ENCODE data around the gene SDC3.

Gene SDC3

GRCh38 chr1:30904191-30904961 is 4.2 kb downstream of the SDC3 start:
- DNase-seq (ENCODE audit: low spot score): no peak

GRCh38 chr1:30903343-30904034 is 5.1 kb downstream of the SDC3 start:
- DNase-seq (ENCODE audit: low spot score): no peak

GRCh38 chr1:30902593-30903290 is 5.8 kb downstream of the SDC3 start:
- no peak for DNase-seq (ENCODE audit: low spot score)

DNA sequence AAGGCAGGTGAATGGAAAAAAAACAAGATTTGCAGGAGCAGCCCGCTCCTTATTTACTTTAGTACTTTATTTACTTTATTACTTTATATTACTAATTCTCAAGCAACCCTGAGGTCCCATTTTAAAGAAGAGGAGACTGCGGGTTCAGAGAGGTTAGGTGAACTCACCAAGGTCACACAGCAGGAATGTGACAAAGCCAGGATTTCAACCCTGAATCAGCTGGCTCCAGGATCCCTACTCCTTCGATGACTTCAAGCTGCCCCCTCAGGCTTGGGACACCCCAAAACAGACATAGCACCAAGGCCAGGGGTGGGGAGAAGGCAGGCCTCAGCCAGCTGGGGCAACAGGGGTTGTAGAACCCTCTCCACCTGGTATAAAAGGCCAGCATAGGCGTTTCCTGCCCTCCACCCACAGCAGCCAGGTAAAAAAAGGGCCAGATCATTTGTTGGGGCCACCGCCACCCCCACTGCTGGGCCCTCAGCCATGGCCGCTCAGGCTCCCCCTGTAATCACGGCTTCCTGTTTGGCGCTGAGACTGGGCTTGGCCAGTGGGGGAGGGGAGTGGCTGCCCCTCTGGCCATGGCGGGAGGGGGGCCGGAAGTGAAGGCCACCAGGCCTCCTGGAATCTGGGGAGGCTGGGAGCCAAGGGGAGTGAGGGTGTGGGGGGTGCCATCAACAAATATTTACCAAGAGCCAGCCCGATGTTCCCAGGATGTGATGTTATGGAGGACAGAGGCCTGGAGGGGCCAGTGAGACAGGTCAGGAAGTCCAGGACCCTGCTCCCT is 6.6 kb downstream of the SDC3 start:
- no peak for DNase-seq (ENCODE audit: low spot score)

- no peak for DNase-seq (ENCODE audit: low spot score)
Observed at GRCh38 chr1:30900931-30901560, 7.5 kb downstream of the SDC3 start.

GRCh38 chr1:30900486-30900885 is 8.1 kb downstream of the SDC3 start:
- DNase-seq (ENCODE audit: low spot score): no peak

GRCh38 chr1:30899577-30900389 is 8.8 kb downstream of the SDC3 start:
- no peak for DNase-seq (ENCODE audit: low spot score)

DNA sequence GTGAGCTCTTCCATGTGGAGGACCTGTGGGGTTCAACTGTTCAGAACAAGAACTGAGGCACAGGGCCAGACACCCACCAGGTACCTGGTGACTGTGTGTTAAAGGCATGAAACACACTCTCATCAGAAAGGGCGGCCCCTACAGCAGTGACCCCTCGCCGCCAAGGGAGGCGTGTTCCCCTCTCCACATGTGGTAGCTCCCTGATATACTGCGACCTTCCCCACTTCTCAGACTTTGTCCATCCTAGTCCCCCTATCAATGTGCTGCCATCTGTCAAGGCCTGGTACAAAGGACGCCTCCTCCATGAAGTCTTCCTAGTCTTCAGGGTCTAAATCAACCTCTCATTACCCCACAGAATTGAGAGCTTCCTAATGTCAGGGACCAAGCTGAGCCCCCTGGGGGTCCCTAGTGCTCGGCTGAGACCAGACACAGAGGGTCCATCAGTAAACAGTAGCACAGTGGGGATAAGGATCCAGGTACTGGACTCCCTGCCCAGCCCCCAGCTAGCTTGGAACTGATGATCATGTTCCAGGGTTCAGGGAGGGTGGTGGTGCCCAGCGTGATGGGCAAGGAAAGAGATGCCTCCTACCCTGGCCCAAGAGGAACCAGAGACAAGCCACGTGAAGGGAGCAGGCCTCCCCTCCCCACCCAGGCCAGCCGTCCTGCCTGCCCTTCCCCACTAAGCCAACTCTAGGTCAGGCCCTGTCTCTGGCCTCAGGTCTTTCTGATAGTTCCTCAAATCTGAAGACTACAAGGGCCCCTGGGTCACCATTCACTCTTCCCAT is 10.3 kb downstream of the SDC3 start:
- DNase-seq (ENCODE audit: low spot score): no peak

- no peak for DNase-seq (ENCODE audit: low spot score)
Observed at GRCh38 chr1:30896905-30897304, 11.7 kb downstream of the SDC3 start.

DNA sequence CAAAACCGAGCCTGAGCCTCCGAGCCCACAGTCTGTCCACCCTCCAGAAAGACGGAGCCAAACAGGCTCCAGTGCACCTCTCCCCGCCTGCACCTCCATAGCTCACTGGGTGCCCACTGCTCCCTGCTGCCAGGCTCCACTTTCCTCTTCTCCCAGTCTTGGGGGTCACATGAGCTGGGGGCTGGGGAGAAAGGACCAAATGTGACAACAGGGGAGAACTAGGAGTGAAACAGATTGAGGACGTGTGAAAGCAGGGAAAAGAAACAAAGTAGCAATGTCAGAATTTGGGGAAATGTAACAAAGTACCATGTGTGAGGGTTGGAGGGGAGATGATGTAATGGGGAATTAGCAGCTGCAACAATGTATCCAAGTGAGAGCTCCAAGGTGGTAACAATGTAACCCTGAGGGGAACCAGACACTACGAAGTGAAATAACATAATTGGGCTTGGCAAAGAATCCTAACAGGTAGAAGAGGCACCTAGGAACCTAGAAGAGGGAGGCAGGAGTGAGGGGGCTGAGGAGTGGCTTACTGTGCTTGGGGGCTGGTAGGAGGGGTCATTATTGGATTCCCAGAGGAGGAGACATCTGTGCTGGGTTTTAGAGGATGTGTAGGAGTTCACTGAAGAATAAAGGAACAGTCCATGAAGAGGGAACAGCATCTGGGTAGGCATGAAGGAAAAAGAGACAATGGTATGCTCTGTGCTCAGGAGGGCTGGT is 12.5 kb downstream of the SDC3 start:
- no peak for DNase-seq (ENCODE audit: low spot score)

GRCh38 chr1:30895382-30895943 is 13.1 kb downstream of the SDC3 start:
- no peak for DNase-seq (ENCODE audit: low spot score)

DNA sequence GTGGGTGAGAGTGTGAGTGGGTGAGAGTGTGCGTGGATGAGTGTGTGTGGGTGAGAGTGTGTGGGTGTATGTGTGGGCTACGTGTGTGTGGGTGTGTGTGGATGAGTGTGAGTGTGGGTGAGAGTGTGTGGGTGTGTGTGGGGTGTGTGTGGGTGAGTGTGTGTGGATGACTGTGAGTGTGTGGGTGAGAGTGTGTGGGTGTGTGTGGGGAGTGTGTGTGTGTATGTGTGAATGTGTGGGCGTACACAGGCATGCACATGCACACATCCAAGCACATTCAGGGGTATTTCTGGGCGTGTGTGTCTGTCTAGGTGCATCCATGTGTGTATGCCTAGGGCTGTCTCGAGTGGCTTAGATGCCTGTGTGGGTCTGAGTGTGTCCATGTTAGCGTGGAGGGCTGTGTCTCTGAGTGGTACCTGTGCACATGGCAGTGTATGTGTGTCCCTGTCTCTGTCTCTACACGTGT is 14.0 kb downstream of the SDC3 start:
- no peak for DNase-seq (ENCODE audit: low spot score)

- DNase-seq (ENCODE audit: low spot score): no peak
Observed at GRCh38 chr1:30893776-30894507, 14.6 kb downstream of the SDC3 start.

- DNase-seq (ENCODE audit: low spot score): no peak
Observed at GRCh38 chr1:30892671-30893073, 15.9 kb downstream of the SDC3 start.

DNA sequence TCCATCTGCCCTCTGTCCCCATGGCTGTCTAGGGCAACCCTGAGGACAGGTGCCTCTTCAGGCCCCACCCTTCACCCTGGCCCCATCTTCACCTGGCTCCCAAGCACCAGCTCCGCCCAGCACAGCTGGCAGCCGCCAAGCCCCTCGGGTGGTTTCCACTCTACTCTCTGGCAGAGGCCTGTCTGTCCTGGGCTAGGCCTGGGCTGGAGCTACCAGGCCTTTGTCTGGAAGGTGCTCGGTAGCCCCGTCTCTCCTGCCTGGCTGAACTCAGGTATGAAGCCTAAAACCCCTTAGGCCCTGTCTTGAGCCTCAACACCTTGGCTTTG is 17.4 kb downstream of the SDC3 start:
- no peak for DNase-seq (ENCODE audit: low spot score)

DNA sequence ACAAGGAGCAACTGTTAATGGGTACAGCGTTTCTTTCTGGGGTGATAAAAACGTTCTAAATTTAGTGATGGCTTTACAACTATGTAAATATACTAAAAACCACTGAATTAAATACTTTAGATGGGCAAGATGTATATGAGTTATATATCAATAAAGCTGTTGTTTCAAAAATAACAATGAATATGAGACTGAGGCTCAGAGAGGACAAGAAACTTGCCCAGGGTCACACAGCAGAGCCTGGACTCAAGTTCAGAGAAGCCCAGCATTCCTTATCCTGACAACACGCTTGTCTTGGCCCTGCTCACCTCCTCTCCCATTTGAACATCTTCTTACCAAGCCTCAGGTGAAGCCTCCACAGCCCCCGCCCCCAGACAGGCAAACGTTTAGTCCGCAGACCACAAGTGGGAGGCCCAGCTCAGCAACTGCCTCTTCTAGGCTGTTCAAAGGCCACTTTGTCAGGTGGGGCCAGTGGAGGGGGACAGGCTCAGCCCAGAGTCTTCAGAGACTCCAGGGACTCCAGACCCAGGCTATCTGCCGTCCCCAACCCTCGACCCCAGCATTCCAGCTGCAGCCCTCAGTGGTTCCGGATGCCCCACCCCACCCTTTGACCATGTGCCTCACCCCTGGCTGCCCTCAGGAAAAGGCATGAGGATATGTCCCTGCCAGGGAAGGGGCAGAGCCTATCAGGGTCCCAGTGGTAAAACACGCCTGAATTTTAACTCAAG is 17.9 kb downstream of the SDC3 start:
- no peak for DNase-seq (ENCODE audit: low spot score)

GRCh38 chr1:30889511-30889910 is 19.0 kb downstream of the SDC3 start:
- DNase-seq (ENCODE audit: low spot score): no peak

DNA sequence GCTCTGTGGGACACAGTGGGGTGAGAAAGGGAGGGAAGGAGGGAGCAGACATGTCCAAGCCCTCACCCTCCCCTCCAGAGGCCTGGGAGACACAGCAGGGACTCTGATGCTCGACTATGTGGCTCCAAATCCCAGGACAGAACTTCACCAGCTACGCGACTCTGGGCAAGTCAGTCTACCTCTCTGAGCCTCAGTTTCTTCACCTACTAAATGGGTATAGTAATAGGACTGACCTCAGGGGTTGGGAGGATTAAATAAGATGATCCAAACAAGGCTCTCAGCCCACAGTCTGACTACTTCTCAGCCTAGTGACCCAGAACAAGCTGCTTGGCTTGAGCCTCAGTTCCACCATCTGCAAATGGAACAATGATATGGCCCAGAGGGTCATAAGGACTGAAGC is 19.6 kb downstream of the SDC3 start:
- DNase-seq (ENCODE audit: low spot score): no peak
